ENCODE data around the gene S100Z.

DNA sequence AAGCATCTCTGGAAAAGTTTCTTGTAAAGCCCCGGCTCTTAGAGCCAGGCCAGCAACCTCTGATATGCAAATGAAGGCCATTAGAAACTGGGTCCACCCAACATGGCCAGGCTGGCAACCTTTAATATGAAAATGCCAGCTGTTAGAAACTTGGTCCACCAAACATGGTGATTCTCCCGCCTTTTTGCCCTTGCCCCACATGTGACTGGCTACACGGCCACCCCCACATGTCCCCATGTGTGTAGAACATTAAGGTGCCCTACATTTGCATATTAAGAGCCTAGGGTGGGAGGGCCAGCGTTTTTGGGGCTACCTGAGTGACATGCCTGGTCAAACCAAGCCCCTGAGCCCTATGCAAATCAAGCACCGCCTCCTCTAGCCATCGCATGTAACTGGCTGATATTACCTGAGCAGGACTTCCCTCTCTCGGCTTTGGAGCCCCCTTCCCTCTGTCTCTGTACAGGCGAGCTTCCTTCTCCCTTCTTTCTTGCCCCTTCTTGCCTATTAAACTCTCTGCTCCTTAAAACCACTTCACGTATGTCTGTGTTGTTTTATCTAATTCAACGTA lies 39.0 kb downstream of the S100Z start:
- TF ChIP-seq, protein P1, sequence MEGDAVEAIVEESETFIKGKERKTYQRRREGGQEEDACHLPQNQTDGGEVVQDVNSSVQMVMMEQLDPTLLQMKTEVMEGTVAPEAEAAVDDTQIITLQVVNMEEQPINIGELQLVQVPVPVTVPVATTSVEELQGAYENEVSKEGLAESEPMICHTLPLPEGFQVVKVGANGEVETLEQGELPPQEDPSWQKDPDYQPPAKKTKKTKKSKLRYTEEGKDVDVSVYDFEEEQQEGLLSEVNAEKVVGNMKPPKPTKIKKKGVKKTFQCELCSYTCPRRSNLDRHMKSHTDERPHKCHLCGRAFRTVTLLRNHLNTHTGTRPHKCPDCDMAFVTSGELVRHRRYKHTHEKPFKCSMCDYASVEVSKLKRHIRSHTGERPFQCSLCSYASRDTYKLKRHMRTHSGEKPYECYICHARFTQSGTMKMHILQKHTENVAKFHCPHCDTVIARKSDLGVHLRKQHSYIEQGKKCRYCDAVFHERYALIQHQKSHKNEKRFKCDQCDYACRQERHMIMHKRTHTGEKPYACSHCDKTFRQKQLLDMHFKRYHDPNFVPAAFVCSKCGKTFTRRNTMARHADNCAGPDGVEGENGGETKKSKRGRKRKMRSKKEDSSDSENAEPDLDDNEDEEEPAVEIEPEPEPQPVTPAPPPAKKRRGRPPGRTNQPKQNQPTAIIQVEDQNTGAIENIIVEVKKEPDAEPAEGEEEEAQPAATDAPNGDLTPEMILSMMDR (IDR thresholded peaks at IDR 0.05): no peak
- no peak for TF ChIP-seq POLR2A (IDR thresholded peaks at IDR 0.05)
